ENCODE data around the gene ECHDC3.
A peak's percentile ranks its signal among the peaks of the same experiment; 100 is the strongest.
"Not testable (repeated sequence)": the region's sequence is repeated elsewhere in the genome, so short reads cannot be mapped to it uniquely, and the experiment has no call there.

The ECHDC3 gene, protein sequence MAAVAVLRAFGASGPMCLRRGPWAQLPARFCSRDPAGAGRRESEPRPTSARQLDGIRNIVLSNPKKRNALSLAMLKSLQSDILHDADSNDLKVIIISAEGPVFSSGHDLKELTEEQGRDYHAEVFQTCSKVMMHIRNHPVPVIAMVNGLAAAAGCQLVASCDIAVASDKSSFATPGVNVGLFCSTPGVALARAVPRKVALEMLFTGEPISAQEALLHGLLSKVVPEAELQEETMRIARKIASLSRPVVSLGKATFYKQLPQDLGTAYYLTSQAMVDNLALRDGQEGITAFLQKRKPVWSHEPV

DNA sequence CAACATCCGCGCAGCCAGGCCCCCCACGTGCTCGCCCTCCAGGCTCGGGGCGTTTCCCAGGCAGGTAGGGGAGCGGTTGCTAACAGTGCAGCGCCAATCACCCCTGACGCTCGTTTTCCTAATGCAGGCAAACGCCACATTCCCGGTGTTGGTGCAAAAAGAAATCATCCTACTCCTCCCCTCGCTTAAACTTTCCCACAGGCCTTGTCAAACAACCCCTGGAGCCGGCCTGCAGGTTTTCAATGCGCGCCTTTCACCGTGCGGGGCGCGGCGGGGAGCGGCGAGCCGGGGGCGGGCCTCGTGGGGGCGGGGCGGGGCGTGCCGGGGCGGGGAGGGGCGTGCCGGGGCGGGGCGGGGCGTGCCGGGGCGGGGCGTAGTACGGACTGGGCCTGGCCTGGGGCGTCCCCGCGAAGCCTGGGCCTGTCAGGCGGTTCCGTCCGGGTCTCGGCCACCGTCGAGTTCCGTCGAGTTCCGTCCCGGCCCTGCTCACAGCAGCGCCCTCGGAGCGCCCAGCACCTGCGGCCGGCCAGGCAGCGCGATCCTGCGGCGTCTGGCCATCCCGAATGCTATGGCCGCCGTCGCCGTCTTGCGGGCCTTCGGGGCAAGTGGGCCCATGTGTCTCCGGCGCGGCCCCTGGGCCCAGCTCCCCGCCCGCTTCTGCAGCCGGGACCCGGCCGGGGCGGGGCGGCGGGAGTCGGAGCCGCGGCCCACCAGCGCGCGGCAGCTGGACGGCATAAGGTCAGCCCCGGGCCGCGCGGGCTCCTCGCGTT, at the start of gene ECHDC3:
ECHDC3 (plus strand) TSS at position 374 of the 770 bp plus-strand sequence; CDS start at position 569, 195 bp downstream.
- peak; percentile 22 for DNase-seq (ENCODE audit: low read depth)

DNA sequence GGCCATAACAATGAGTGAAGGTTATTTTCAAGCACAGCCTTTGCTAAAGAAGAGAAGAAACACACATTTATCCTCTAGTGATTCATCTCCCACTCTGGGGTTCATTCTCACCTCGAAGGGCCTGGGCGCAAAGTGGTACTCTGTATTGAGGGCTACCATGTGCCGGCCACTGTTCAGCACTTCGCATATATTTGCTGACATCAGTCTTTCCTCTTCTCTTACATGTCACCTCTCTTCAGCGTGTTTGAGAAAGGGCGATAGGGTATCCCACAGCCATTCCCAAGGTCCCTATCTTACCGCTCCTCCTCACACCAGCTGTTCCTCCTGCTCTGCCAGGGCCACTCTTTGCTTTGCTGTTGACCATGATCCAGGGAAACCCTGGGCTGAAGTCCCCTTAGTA, 48.8 kb upstream of the ECHDC3 start:
- no peak for DNase-seq (ENCODE audit: low read depth)

DNA sequence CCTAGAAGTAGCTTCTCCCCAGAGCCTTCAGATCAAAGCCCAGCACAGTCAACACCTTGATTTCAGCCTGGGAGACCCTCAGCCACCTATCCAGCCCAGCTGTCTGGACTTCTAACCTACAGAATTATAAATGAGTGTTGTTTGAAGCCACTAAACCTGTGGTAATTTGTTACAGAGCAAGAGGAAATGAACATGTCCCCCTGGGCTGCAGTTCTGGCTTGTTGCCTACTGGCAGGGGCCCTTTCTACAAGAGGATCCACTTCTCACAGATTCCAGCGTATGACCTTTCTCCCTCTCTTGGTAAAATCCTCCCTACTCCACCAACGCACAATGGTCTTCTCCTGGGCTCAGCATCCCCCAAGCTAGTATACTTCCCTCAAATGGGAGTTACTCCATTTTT, 46.4 kb upstream of the ECHDC3 start:
- DNase-seq (ENCODE audit: low read depth): no peak

DNA sequence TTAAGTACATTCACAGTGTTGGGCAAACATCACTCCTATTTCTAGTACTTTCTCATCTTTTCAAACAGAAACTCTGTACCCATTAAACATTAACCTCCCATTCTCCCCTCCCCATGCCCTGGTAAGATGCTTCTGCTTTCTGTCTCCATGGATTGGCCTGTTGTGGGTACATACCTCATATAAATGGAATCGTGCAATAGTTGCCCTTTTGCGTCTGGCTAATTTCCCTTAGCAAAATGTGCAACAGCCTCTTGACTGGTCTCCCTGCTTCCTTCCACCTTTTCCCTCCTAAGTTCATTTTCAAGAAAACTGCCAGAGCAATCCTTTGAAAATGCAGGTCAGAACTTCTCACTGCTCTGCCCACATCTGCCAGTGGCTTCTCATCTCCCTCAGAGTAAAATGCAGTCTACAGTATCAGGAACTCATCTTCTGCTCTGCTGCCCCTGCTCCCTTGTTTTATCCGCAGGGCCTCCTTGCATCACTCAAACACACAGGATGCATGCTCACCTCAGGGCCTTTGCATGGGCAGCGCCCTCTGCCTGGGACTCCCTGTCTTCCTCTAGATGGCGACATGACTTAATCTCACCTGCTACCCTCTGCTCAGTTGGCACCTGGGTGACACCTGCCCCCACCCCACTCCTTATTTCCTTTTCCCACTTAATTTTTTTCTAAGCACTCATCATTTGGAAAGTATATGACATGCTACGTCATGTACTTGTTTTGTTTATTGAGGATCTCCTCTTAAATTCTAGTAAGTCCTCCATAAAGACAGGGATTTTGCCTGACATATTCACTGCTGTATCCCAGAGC, 44.3 kb upstream of the ECHDC3 start:
- no peak for DNase-seq (ENCODE audit: low read depth)

DNA sequence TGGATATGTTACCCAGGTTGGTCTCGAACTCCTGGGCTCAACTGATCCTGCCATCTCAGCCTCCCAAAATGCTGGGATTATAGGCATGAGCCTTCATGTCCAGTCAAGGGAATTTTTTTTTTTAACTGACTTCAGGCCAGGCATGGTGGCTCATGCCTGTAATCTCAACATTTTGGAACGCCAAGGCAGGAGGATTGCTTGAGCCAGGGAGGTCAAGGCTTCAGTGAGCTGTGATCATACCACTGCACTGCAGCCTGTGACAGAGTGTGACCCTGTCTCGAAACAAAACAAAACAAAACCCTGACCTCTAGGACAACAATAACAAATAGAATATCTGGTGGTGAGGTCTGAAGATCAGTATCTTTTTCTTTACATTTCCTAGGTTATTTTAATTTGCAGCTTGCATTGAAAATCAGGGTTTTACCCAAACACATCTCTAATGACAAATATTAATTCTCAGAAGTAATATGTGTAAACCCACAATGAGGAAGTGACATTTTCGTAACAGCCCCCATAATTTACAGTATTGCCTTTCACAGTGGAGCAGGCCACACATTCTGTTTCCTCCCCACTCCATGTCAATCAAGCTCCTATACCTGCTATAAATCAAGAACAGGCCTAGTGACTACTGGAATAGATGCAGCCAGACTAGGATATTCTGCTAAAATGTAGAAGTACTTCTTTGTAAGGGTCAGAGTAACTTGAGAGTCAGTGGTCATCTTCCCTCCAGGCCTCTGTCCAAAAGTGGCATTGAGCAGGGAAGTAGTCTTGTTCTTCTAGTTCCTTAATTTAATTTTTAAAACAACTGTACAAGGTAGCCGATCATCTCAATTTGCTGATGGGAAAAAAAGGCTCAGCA, 43.3 kb upstream of the ECHDC3 start:
- no peak for DNase-seq (ENCODE audit: low read depth)

DNA sequence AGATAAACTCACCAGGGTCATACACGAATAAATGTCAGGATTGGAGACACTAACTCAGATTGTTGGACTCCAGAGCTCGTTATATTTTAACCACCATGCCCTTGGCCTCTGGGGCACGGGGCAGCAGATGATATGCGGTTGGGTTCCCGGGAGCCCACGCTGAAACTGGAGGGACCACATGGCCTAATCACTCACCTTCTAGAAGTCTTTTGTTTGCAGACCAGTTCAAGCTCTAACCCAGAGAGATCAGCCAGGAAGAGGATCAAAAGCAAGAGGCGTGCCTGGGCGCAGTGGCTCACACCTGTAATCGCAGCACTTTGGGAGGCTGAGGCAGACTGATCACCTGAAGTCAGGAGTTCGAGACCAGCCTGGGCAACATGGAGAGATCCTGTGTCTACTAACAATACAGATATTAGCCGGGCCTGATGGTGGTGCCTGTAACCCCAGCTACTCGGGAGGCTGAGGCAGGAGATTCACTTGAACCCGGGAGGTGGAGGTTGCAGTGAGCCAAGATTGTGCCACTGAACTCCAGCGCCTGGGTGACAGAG, 42.6 kb upstream of the ECHDC3 start:
- no peak for DNase-seq (ENCODE audit: low read depth)

DNA sequence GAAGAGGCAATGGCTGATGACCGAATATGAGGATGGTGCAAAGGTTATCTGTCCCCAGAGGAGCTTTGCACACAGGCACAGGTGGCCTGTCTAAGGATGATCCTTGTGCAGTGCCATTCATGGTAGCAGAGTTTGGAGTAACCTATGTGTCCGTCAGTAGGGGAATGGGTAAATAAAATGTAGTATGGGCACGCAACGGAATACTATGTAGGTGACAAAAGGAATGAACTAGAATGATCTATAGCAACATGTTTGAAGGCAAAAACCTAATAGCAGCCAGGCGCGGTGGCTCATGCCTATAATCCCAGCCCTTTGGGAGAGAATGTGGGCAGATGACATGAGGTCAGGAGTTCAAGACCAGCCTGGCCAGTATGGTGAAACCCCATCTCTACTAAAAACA, 41.6 kb upstream of the ECHDC3 start:
- DNase-seq (ENCODE audit: low read depth): no peak

DNA sequence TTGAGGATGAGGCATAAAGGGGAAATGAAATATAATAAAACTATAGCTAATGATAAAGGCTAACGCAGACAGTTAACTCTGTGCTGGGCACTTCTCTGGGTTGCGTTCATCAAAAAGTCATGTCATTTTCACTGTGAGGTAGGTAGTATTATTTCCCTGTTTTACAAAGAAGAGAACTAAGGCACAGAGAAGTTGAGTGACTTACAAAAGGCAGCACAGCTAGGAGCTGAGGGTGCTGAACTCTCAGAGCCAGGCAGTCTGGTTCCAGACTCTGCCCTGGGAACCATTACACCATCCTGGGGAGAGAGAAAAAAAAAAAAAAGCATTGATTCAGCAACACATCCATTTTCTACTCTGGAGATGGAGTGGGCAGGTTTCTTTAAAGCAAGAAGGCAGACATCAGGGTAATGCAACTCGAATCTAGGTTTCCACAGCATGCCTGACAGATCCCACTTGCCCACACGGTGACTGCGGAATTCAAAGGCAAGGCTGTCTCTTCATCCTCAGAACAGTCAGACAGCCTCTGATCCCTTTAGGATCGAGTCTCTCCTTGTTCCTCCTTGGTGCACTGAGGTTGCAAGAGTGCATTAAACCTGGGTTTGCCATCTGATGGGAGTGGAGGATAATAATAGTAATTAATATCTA, 40.6 kb upstream of the ECHDC3 start:
- DNase-seq (ENCODE audit: low read depth): no peak

DNA sequence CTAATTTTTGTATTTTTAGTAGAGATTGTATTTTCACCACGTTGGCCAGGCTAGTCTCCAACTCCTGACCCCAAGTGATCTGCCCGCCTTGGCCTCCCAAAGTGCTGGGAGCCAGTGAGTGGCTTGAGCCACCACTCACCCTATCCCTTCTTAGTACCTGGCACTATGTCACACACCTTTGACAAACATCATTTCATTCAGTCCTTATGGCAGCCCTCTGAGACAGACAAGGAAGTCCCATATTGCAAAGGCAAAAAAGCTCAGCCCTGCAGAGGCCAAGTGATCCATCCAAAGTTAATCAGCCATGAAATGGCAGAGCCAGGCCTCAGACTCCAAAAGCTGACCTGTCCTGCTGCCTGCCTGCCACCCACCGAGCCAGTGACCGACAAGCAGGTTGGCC, 39.9 kb upstream of the ECHDC3 start:
- DNase-seq (ENCODE audit: low read depth): no peak

DNA sequence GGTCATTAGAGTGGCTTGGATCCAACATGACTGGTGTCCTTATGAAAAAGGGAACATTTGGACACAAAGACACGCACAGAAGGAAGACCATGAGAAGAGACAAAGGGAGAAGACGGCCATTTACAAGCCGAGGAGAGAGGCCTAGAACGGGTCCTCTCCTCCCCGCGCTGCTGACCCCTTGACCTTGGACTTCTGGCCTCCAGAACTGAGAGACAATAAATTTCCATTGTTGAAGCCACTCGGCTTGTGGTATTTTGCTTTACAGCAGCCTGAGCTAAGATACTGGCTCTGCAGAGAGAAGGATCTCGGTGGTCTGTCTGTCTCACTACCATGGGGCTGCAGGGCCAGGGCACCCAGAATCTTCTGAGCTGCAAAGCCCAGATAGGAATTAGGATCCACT, 38.1 kb upstream of the ECHDC3 start:
- no peak for DNase-seq (ENCODE audit: low read depth)

DNA sequence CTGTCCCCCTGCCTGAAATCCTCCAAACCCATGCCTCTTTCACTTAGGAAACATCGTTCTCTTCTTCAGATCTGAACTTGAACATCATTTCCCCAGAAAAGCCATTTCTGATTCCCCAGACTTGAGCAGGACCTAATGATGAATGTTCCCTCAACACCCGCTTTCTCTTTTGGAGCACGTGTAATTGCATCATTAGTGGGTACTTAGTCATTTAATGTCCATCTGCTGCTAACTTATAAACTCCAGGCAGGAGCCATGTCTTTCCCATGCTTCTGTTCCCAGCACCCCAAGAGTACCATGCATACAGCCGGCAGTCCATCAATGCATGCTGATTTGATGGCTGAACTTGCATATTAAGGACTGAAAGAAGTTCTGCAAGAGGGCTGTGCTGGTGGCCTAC, 36.5 kb upstream of the ECHDC3 start:
- DNase-seq (ENCODE audit: low read depth): no peak

DNA sequence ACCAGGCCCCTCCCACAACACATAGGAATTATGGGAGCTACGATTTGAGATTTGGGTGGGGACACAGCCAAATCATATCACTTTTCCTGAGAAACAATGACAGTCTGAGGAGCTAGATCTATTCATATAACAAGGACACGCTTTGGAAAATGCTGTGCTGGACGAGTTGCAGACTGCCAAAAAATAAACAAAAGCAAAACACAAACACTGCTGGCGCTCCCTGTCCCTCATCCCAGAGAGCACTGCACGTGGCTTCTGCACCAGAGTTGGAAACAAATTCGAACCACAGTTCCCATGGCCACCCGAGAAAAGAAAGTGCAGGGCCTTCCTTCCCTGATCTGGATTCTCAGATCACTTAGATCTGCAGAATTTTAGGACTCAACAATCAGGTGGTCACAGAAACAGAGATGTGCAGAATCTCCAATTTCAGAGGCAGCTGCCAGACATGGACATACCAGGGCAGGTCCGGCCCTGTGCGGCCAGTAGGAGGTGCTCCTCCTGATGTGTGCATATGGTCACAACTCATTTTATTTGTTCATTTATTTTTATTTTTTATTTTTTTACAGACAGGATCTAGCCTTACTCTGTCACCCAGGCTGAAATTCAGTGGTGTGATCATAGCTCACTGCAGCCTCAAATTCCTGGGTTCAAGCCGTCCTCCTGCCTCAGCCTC, 35.2 kb upstream of the ECHDC3 start:
- no peak for DNase-seq (ENCODE audit: low read depth)

DNA sequence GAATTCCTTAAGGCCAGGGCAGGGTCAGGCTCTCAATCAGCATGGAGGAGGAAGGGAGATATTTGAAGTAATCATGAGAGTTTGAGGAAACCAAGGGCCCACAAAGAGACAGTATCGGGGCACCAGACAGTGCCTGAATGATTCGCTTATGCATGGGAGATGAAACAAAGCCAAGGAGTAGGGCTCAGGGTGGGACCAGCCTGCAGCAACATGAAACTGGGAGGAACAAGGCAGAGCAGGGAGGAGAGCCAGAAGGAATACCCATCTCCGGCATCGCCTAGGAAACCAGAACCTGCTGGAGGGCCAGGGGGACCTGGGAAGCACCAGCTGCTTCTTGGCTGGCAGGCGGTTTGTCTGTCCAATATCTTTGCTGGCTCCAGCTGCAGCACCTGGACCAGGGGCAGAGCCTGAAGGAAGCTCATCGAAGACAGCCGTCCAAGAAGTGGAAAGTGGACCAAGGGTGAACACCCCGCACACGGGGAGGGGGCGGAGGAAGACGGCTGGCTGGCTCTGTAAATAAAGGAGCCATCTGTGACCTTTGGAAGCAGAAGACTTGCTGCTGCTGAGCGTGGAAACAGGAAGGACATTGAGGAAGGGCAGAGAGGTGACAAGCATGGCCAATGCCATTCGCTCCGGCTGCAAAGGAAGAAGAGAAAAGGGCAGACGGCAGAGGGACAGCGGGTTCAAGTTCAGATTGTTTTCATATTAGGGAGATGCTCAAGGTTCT, 34.4 kb upstream of the ECHDC3 start:
- DNase-seq (ENCODE audit: low read depth): no peak

DNA sequence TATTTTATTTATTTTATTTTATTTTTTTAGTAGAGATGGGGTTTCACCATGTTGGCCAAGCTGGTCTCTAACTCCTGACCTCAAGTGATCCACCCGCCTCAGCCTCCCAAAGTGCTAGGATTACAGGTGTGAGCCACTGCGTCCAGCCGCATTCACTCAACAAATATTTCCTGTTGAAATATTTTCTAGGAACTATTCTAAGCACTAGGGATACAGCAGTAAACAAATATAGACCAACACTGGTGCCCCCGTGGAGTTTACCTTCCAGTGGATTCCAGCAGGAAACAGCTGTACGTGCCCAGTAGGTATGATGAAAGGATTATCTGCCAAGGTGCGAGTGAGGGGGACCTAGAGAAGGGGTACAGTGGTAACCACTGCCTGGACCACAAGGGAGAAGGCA, 33.4 kb upstream of the ECHDC3 start:
- DNase-seq (ENCODE audit: low read depth): not testable (repeated sequence)

DNA sequence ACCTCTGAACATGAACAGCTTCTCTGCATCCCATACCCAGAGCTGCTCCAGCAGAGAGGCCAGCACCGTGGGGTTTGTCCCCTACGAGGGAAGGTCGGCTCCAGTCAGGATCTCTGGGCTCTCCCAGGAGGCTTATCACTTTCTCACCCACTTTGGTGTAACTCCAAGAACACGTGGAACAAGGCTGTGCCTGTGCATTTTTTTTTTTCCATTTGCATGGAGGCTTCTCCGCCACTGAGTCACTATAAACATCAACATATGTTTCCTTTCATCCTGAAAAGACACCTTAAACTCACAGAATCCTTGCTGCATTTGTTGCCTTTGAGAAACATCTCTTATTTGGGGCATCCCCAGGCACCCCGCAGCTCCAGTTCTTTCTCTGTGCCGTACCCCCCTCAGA, 29.4 kb upstream of the ECHDC3 start:
- no peak for DNase-seq (ENCODE audit: low read depth)

DNA sequence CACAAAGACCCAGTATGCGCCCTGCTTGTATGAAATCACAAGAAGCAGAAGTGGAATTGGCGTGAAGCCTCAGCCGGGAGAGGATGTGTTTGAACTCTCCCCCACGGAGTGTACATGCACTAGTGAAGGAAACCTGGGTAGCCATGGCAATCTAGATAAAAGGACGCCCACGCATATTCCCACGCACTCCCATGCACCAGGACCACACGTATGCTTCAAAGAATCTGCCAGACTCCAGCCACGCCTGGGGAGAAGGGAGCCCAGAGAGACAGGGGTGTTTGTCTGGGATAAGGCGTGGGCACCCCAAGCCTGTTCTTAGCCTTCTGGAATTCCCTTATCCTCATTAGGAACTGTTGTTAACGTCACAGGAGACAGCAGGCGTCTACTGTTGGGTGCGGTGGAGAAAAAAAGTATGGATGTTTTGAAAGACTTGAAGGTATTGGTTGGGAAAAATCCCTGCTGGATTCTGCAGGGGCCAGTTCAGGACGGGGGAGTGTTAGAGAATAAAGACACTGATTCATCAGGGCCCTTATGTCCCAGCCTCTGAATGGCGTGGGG, 28.9 kb upstream of the ECHDC3 start:
- no peak for DNase-seq (ENCODE audit: low read depth)

DNA sequence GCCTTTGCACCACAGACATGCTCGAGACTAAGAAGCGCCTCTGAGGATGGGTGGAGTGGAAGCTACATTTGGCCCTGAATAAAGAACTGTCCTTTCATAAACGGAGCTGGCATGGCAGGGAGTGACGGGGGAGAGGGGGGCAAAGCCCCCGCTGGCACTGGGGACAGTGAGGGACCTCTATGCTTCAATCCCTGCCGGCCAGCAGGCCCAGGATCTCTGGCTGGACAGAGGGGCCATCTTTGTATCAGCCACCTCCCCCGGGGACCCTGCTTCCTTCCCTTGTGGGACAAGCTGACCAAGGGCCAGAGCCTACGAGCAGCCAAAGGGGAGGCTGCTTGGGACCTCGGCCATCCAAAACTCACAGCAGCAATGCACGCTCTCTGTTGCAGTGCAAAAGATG, 28.2 kb upstream of the ECHDC3 start:
- DNase-seq (ENCODE audit: low read depth): no peak

DNA sequence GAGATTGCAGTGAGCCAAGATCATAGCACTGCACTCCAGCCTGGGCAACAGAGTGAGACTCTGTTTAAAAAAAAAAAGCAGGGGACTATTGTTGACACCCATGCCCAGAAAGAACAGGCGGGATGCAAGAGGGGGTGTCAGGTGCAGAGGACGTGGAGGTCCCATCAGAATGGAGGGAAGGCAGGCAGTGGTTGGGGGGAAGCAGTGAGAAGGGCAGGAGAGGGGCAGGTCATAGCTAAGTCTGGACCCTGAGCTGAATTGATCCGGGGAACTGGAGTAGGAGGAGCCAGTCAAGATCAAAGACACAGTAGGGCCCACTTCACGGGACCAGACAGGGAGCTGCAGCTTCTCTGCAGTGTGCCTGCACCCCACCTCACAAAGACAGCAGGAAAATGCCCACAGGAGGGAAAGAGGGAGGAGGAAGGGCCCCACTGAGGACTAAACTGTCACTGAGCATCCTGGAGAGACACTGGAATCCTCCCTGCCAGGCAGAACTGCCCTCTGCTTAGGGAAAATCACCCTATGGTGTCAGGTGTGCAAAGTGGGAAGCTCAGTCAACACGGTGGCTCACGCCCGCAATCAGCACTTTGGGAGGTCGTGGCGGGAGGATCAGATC, 27.3 kb upstream of the ECHDC3 start:
- no peak for DNase-seq (ENCODE audit: low read depth)

Data from activated gamma-delta T cell treated with anti-CD3 and anti-CD28 coated beads, Interleukin-2, amount 50 U/mL, for 16 hours (primary cell).